Activated T-helper 9 cell treated with anti-CD3 and anti-CD28 coated beads, Interleukin-2, amount 50 U/mL, for 16 hours (primary cell): ENCODE data around the gene PLD2.
"Not testable (repeated sequence)": the region's sequence is repeated elsewhere in the genome, so short reads cannot be mapped to it uniquely, and the experiment has no call there.

ENCODE experiments used
- DNase-seq: peaks from one replicate; pipeline ENCODE4 v3.0.0-alpha.2; 2020; ENCODE audit warnings: low read depth

PLD2 gene

DNA sequence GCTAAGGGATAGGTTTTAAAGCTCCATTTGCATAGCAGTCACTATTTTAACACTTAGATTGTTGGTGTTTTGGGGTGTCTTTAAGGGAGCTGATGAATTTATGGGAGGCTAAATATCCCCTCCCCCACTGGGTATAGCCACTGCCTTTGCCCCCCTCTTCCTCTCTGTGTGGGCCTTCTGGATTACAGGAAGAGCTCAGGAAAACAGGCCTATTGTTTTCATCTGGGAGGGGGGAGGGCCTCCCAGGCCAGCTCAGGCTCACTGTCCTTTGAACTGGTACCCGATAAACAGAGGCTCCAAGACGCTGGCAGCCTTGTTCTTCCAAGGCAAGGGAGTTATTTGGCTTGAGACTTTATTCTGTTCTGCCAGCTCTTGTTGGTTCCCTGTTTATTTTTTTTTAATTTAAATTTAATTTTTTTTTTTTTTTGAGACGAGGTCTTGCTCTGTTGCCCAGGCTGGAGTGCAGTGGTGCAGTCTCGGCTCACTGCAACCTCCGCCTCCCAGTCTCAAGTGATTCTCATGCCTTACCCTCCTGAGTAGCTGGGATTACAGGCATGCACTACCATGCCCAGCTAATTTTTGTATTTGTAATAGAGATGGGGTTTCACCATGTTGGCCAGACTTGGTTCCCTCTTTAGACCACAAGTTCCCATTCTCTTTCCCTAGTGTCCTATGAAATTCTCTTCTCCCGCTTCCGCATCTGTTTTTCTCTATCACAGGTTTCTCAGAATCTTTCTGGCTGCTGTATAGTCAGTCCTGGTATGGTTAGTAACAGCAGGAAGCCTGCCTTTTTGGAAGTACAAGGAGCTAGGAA, 51.3 kb downstream of the PLD2 start:
- DNase-seq, result no peak

- no peak for DNase-seq
Observed at GRCh38 chr17:4858882-4859260, 51.9 kb downstream of the PLD2 start.

DNA sequence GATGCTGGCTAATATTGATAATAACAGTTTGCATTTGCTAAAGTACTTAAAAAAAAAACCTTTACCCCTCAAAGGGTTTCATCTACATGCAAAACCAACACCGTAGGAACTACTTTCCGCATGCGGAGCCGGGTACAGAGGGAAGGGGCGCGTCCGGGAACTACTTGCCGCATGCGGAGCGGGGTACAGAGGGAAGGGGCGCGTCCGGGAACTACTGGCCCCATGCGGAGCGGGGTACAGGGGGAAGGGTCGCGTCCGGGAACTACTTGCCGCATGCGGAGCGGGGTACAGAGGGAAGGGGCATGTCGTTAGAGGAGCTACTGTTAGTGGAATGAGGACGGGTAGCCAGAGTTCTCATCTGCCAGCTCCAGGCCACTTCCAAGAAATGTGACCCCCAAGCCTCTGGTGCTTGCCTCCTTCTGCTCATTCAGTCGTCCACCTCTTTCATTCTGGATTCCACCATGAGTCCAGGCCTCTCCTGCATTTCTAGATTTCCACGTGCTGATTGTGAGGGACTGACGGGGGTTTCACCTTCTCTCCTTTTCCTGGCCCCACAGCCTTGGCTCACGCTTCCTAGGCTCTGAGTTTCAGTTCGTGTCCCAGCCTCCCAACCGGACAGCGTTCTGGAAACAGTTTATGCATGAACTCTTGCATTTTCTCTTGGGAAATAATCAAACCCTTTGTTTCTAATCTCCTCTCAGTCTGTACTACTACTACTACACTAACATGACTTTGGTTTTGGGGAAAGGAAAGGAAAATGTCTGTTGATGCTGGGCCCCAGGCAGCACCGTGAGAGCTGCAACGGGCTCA, 53.1 kb downstream of the PLD2 start:
- DNase-seq, result no peak

- no peak for DNase-seq
Observed at GRCh38 chr17:4860651-4861050, 53.7 kb downstream of the PLD2 start.

DNA sequence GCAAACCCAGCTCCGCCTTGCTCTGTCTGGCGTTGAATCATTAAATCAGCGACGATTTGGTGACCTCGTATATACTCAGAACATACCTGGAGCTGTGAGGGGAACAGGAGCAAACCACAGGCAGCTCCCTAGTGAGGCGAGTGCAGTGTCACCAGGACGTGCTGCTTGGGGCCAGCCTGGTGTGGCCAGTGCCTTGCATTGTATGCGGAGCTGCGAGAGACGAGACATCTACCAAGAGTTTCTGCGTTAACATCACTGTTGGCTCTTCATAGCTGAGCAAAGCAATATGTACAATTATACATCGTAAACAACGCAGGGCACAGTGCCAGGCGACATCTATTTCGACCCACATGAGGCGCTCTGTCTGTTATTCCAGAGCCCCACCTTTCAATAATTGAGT, 54.1 kb downstream of the PLD2 start:
- no peak for DNase-seq

DNA sequence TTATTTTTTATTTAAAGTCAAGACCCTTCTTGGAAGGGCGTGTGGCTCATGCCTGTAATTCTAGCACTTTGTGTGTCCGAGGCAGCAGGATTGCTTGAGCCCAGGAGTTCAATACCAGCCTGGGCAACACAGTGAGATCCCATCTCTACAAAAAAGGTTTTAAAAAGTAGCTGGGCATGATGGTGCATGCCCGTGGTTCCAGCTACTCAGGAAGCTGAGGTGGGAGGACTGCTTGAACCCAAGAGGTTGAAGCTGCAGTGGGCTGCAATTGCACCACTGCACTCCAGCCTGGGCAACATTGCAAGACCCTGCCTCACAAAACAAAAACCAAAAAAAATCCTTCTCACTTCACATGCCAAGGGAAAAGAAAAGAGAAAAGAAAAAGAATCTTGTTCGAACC, 55.8 kb downstream of the PLD2 start:
- DNase-seq, result no peak

DNA sequence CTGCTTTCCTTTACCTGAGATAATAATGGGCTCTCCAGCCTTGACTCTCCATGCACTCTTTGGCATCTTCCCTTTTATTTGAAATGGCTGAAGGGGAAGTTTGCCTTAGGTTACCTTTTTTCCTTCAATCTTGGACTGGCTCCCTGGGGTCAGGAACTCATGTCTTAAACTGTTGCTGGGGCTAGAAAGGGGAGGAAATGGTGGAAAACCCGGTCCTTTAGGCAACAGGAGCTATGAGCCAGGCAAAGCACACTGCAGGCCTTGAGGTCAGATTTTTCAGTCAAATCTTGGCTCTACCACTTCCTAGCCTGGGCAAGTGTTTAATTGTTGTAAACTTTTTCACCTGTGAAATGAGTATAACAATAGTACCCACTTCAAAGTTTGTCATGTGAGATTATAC, 56.4 kb downstream of the PLD2 start:
- no peak for DNase-seq

- not testable (repeated sequence) for DNase-seq
Observed at GRCh38 chr17:4867535-4867934, 60.6 kb downstream of the PLD2 start.

- DNase-seq, result not testable (repeated sequence)
Observed at GRCh38 chr17:4869058-4869998, 62.4 kb downstream of the PLD2 start.

DNA sequence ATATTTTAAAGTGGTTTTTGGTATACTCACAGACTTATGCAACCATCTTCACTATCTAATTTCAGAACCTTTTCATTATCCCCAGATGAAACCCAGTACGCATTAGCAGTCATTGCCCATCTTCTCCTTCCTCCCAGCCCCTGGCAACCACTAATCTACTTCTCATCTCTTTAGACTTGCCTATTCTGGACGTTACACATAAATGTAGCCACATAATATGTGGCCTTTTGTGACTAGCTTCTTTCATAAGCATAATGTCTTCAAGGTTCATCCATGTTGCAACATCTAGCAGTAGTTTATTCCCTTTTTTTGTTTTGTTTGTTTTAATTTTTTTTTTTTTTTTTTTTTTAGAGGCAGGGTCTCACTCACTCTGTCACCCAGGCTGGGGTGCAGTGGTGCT, 63.9 kb downstream of the PLD2 start:
- DNase-seq, result no peak

DNA sequence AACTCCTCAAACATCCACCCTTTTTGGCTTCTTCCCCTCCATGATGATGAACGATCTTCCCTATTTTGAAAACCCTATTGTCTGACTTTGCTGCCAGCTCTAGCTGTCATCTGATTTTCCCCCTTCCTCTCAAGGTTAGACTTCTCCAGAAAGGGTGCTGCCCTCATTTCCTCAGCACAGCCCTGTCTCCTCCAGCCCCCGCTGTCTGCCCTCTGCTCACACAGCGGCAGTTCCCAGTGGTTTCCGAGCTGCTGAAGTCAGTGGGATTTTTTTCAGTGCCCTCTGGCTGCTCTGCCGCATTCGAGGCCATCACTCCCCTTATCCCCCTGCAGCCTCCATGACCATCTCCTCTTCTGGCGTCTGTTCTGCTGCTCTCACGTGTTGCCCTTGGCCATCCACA, 65.8 kb downstream of the PLD2 start:
- no peak for DNase-seq
